HEK293T (cell line): Measurements from ENCODE around the gene TRPC1.
"Not testable (repeated sequence)": the region's sequence is repeated elsewhere in the genome, so short reads cannot be mapped to it uniquely, and the experiment has no call there.

Experiments
- BHLHE40 ChIP-seq: fragments of 450-650 bp; IDR thresholded peaks from 2 replicates; pipeline ENCODE4 v1.6.1; 2016; ENCODE audit warnings: mild to moderate bottlenecking, moderate library complexity, borderline replicate concordance
- ELF4 ChIP-seq: fragments of 450-650 bp; IDR thresholded peaks from 2 replicates; pipeline ENCODE4 v1.6.1; 2017; ENCODE audit warnings: antibody characterized with exemption
- FOXA1 ChIP-seq: fragments of 450-650 bp; IDR thresholded peaks from 2 replicates; pipeline ENCODE4 v1.6.1; 2016; ENCODE audit warnings: mild to moderate bottlenecking
- FOXK2 ChIP-seq: fragments of 450-650 bp; IDR thresholded peaks from 2 replicates; pipeline ENCODE4 v1.6.1; 2016; ENCODE audit warnings: mild to moderate bottlenecking
- SP1 ChIP-seq: fragments of 450-650 bp; IDR thresholded peaks from 2 replicates; pipeline ENCODE4 v1.6.1; 2017
- SUZ12 ChIP-seq: fragments of 450-650 bp; IDR thresholded peaks from 2 replicates; pipeline ENCODE4 v1.6.1; 2016; ENCODE audit warnings: mild to moderate bottlenecking
- TARDBP ChIP-seq: fragments of 450-650 bp; IDR thresholded peaks from 2 replicates; pipeline ENCODE4 v1.6.1; 2016
- ZNF384 ChIP-seq: fragments of 450-650 bp; IDR thresholded peaks from 2 replicates; pipeline ENCODE4 v1.6.1; 2016

DNA sequence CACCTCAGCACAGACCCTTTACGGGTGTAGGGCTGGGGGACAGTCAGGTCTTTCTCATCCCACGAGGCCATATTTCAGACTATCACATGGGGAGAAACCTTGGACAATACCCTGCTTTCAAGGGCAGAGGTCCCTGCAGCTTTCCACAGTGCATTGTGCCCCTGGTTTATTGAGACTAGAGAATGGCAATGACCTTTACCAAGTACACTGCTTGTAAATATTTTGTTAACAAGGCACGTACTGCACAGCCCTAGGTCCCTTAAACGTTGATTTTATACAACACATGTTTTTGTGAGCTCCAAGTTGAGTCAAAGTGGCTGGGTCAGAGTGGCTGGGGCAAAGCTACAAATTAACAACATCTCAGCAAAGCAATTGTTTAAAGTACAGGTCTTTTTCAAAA, 28.8 kb downstream of the TRPC1 start:
- TF ChIP-seq SUZ12, SP1, BHLHE40, TARDBP, FOXA1, ELF4, FOXK2, ZNF384: not testable (repeated sequence)
